HG03520 (cell line): ENCODE data around the gene TMEM255A.

Experiments
- ATAC-seq: cut with Tn5 transposase; IDR thresholded peaks from one replicate; pipeline ENCODE4 v1.9.1; 2021; ENCODE audit warnings: mild to moderate bottlenecking, moderate library complexity; ENCODE audit not compliant: unreplicated experiment

Gene TMEM255A

DNA sequence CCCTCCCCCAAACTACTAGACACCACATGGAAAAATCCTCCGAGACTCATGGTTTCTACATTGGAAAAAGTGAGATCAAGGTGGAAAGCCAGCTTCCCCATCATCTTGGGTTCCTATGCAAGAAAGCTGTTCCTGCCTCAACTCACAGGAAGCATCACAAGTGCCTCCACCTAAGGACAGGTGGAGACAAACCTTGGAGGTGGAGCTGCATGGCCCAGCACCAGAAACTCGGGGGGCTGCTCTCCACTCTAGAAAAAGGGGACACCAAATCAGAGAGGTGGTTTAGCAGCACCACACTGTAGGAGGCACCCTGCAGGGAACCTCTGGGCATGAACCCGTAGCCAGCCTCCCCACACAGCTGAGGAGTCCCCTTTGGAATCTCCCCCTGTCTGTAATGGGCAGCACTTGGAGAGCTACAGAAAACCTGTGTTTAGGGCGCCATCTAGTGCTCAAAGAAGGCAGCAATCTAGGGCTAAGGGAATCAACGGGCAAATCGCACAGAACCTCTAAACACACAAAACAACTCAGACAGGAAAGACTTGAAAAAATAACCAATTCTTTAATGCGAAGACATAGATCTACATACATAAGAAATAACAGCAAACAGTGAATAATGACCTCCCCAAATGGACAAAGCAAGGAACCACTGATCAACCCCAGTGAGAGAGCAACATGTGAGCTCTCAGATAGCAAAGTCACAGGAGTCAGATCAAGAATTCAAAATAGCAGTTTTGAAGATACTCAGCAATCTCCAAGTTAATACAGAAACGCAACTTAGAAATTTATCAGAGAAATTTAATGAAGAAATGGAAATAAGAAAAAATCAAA lies 97.6 kb downstream of the TMEM255A start:
- peak; percentile 87 for ATAC-seq
